Epithelial cell of proximal tubule (primary cell): ENCODE results near the gene VCAM1. TPM values are rescaled to one million over a fixed set of nuclear protein-coding genes. Genes with fewer than 3 reads are reported as not detected.
A peak's percentile ranks its signal among the peaks of the same experiment; 100 is the strongest.

Source experiments
- DNase-seq: peaks from one replicate; pipeline ENCODE4 v3.0.0-alpha.2; 2011; ENCODE audit warnings: low read depth
- H3K4me3 ChIP-seq: 2 replicates; pipeline ENCODE4 v1.5.1; 2011; ENCODE audit warnings: low read depth, mild to moderate bottlenecking, low read length
- CTCF ChIP-seq: conservative IDR thresholded peaks from 2 replicates; pipeline ENCODE4 v1.5.1; 2012; ENCODE audit warnings: low read depth, mild to moderate bottlenecking, low read length
- total RNA-seq: library from RNA; depleted of rRNA; stranded (reverse); fragments of >200 nt; gene quantifications from 2 replicates; pipeline ENCODE4 v1.2.3, GENCODE V29; 2015

The VCAM1 gene
- total RNA-seq, 1 donor from 2014 or later = 49.2 TPM

GRCh38 chr1:100736324-100736723 is 16.8 kb downstream of the VCAM1 start:
- no peak for DNase-seq
- no peak overlapping the region for H3K4me3 ChIP-seq
- no peak for TF ChIP-seq CTCF

GRCh38 chr1:100736746-100737145 is 17.2 kb downstream of the VCAM1 start:
- no peak overlapping the region for H3K4me3 ChIP-seq
- TF ChIP-seq CTCF = no peak
- no peak for DNase-seq

- no peak for TF ChIP-seq CTCF
- H3K4me3 ChIP-seq = no peak overlapping the region
- DNase-seq = no peak
Observed at GRCh38 chr1:100746542-100746932, 27.0 kb downstream of the VCAM1 start.

- no peak for DNase-seq
- no peak overlapping the region for H3K4me3 ChIP-seq
- no peak for TF ChIP-seq CTCF
Observed at GRCh38 chr1:100747771-100748170, 28.2 kb downstream of the VCAM1 start.

- no peak overlapping the region for H3K4me3 ChIP-seq
- no peak for DNase-seq
- TF ChIP-seq CTCF = peak; percentile 20
Observed at GRCh38 chr1:100750005-100750885, 30.7 kb downstream of the VCAM1 start.

GRCh38 chr1:100752791-100753190 is 33.2 kb downstream of the VCAM1 start:
- TF ChIP-seq CTCF = no peak
- DNase-seq = no peak
- H3K4me3 ChIP-seq = no peak overlapping the region

- DNase-seq = no peak
- TF ChIP-seq CTCF = no peak
- H3K4me3 ChIP-seq = no peak overlapping the region
Observed at GRCh38 chr1:100757946-100758345, 38.4 kb downstream of the VCAM1 start.
